Measurements from ENCODE around the gene PCDHA12.
A peak's percentile ranks its signal among the peaks of the same experiment; 100 is the strongest.

GRCh38 chr5:140840978-140841962, 33.8 kb upstream of the PCDHA12 start, which contains the start of gene PCDHA8:
- no peak for TF ChIP-seq POLR2A (IDR thresholded peaks at IDR 0.05)
- TF ChIP-seq CTCF (IDR thresholded peaks at IDR 0.05), result peak in 2 of 3 experiments; percentile 26 to 39

All from testis (tissue), 2 donors.